HG03108 (cell line): ENCODE data around the gene B3GNT7.

Experiments used
- ATAC-seq: cut with Tn5 transposase; IDR thresholded peaks from one replicate; pipeline ENCODE4 v1.9.1; 2021; ENCODE audit warnings: moderate library complexity; ENCODE audit not compliant: unreplicated experiment

The B3GNT7 gene

DNA sequence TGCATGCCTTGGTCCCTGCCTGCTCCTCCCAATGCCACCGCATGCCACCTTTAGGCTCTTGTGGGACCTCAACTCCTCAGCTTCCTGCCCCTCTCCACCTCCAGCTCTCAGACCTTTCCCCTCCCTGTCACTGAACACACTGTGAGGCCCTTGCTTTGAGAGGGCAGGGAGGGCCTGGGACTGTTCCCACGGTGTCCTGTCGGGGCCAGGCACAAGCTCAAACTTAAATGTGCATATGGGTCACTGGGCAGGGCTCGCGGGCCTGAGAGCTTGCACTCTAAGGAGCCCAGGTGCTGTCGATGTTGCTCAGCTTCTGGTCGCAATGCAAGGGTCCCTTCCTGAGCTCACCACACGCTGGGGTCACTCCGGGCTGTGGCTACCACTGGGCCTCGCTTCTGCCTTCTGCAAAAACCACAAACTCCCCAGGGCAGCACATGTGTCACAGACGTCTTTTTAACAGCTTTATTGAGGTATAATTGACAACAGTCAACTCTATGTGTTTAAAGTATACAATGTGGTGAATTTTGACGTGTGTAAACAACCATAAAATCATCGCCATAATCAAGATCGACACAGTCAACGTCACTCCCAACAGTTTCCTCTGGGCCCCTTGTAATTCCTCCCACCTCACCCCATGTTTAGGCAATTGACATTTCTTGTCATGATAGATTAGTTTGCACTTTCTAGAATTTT, 11.9 kb upstream of the B3GNT7 start:
- no peak for ATAC-seq

GRCh38 chr2:231384109-231384435, 11.4 kb upstream of the B3GNT7 start:
- no peak for ATAC-seq

DNA sequence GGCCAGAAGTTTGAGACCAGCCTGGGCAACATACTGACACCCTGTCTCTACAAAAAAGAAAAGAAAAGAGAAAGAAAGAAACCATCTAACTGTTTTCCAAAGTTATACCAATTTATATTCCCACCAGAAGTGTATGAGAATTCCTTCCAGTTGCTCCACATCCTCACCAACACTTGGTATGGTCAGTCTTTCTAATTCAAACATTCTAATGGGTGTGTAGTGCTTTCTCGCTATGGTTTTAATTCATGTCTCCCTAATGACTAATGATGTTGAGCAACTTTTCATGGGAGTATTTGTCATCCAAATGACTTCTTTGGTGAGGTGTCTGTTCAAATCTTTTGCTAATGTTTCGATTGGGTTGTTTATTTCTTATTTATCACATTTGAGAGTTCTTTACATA, 10.5 kb upstream of the B3GNT7 start:
- ATAC-seq = no peak

- no peak for ATAC-seq
These were observed 10.1 kb upstream of the B3GNT7 start for GRCh38 chr2:231385429-231385828.

- no peak for ATAC-seq
These were observed 9.1 kb upstream of the B3GNT7 start for GRCh38 chr2:231386446-231386845.

DNA sequence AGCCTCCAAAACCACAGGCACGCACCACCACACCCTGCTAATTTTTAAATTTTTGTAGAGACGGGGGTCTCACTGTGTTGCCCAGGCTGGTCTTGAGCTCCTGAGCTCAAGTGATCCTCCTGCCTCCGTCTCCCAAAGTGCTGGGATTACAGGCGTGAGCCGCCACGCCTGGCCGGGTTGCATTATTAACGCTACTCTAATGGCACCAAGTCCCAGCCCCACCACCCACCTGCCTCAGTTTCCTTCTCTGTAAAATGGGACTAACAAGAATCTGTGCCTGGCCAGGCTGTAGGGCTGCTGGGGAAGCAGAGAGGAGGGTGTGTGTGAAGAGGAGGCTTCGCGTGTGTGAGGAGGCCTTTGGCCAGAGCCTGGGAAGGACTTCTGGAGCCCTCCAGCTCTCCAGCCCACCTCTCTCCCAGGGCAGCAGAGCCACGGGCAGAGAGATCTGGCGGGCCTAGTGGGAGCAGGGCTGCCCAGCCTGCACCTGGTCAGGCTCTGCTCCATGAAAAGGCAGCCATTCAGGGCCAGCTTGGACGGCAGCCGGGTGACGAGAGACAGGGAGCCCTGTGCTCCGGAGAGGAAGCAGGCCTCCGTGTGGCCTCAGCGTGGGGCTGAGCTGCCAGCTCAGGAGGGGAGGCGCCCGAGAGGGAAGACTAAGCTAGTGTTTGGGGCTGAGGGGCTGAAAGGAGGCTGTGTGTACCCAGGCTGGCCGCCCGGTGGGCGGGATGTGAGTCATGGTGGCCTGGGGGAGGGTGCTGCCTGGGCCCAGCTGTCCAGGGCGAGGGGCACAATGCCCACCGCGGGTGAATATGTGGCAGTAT, 7.4 kb upstream of the B3GNT7 start:
- ATAC-seq = no peak

DNA sequence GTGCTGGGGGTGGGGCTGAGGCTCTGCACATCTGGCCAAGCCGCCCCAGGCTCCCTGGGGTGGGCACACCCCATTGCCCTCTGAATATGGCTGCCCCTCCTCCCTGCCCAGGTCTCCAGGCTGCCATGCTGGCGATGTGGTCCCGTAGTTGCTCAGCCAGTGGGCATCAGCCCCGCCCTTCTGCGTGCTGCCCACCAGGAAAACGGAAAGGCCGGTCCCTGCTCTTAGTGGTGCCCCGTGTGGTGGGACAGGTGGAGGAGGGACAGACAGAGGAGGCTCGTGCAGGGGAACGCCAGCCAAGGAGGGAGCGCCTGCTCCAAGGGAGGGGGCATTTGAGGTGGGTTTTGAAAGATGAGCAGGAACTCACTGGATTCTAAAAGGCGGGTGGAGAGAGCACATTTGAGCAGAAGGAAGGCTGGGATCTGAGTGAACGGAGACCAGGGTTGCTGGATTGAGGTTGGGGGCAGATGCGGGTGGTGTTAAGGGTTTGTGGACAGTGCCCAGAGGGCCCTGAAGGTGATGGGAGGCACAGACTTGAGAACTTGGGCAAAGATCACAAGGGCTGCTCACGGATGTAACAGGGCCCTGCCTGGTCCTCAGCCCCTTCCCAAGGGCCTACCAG, 6.7 kb upstream of the B3GNT7 start:
- no peak for ATAC-seq

DNA sequence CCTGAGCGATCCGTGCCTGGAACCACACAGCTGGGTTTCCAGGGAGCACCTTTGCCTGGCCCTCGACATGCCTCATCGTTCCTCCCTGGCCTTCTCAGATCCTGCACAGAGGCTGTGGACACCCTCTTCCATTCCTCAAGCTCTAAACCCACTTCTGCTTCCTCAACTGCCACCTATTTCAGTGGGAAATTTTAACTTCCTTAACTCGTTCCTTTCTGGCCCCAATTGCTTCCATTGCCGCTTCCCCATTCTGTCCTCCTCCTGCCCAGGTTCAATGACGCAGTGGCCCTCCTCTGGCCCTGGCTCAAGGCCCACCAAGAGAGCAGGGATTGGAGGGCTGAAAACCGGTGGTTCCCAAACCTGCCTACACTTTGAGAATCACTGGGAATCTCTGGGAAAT, 4.8 kb upstream of the B3GNT7 start:
- ATAC-seq = no peak

GRCh38 chr2:231391981-231392380, 3.5 kb upstream of the B3GNT7 start:
- no peak for ATAC-seq

GRCh38 chr2:231392431-231393148, 2.9 kb upstream of the B3GNT7 start:
- no peak for ATAC-seq

DNA sequence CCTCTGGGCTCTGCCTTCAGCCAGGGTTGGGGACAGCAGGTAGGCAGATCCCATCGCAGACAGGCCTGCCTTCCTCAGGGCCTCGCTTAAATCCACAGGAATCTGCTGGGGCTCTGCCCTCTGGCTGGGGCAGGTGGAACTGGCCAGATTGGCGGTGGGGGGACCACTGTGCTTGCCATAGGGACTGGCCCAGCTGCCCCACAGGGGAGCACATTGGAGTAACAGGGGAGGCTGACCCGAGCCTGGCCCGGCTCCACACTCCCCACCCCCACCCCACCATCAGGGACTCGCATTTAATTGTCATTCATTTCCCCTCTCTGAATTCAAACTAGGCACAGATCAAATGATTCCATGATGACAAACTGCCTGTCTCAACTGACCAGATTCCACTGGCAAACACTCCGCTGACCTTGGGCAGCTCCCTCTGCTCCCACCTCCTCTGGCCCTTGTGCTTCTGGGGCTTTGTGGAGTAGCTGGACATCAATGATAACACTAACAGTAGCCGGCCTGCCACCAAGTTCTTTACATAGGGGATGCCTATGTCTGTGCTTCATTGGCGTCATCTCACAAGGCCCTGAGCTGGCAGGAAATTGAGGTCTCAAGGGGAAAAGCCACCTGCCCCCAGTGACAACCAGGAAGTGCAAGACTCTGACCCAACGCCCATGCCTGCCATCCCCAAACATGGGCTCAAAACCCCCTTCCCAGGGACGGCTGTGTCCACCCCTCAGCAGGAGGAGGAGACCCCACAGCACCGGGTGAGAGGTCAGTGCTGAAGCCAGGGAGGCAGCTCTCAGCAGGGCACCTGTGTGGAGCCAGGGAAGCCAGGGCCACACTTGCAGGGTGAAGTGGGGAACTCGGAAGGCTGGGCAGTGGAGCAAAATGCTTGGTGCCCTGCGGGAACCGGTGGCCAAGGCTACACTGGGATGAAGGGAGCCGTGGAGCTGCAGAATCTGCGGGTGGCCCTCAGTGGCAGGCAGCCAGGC, 2.1 kb upstream of the B3GNT7 start:
- ATAC-seq = peak; percentile 39

GRCh38 chr2:231394211-231395141, 1.0 kb upstream of the B3GNT7 start:
- peak; percentile 41 for ATAC-seq

- ATAC-seq = no peak
These were observed 730 bp downstream of the B3GNT7 start for GRCh38 chr2:231396058-231396821.

- ATAC-seq = no peak
These were observed 1.8 kb downstream of the B3GNT7 start for GRCh38 chr2:231397011-231397927.

DNA sequence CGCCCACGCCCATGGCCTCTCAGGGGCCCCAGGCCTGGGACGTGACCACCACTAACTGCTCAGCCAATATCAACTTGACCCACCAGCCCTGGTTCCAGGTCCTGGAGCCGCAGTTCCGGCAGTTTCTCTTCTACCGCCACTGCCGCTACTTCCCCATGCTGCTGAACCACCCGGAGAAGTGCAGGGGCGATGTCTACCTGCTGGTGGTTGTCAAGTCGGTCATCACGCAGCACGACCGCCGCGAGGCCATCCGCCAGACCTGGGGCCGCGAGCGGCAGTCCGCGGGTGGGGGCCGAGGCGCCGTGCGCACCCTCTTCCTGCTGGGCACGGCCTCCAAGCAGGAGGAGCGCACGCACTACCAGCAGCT, 2.4 kb downstream of the B3GNT7 start:
- ATAC-seq = no peak

- no peak for ATAC-seq
These were observed 3.1 kb downstream of the B3GNT7 start for GRCh38 chr2:231398585-231398984.

DNA sequence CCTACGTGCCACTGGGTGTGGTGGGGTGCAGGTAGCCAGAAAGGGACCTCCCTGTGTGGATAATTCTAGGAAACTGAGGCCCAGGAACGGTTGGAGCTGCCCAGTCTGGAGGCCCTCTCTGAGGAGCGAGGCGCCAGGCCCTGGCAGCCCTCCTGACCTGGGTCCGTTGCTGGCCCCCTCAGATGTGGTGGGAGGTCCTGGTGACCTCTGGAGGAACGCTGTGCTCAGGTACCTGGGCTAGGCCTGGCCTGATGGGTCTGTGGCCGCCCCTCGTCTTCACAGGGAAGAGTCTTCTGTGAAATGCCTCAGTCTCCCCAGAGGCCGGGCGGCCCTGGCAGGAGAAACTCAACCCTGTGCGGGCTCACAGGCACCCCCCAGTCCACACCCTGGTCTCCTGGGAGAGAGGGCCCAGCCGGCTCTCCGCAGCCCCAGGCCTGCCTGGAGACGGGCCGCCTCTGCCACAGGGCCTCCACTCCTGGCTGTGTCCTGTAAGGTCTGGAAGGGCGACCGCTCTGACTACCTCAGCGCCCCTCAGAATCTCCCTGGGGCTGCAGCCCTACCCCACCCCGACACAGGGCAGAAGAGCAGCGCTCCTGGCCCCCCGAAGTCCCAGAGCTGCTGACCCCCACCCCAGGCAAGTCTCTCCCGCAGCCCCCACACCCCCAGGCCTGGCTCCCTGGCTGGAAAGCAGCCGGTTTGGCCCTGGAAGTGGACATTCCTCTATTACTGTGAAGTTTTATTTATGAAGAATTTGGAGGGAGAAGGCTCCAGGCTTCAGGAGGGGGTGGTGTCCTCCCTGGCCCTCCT, 3.7 kb downstream of the B3GNT7 start:
- no peak for ATAC-seq
